HG03139 (cell line): ENCODE results near the gene PLCB1.
"Not testable (repeated sequence)": the region's sequence is repeated elsewhere in the genome, so short reads cannot be mapped to it uniquely, and the experiment has no call there.

Source experiments
- ATAC-seq: cut with Tn5 transposase; IDR thresholded peaks from one replicate; pipeline ENCODE4 v1.9.1; 2021; ENCODE audit not compliant: unreplicated experiment

The PLCB1 gene

GRCh38 chr20:8155229-8155628 is 23.2 kb downstream of the PLCB1 start:
- ATAC-seq, result no peak

- no peak for ATAC-seq
These were observed 23.7 kb downstream of the PLCB1 start for GRCh38 chr20:8155812-8156211.

GRCh38 chr20:8156235-8157079 is 24.4 kb downstream of the PLCB1 start:
- no peak for ATAC-seq

GRCh38 chr20:8159217-8159616 is 27.2 kb downstream of the PLCB1 start:
- not testable (repeated sequence) for ATAC-seq

GRCh38 chr20:8161264-8162071 is 29.4 kb downstream of the PLCB1 start:
- no peak for ATAC-seq

GRCh38 chr20:8162610-8163009 is 30.5 kb downstream of the PLCB1 start:
- no peak for ATAC-seq

GRCh38 chr20:8163543-8163942 is 31.5 kb downstream of the PLCB1 start:
- no peak for ATAC-seq

- no peak for ATAC-seq
These were observed 34.7 kb downstream of the PLCB1 start for GRCh38 chr20:8166730-8167129.

- ATAC-seq, result no peak
These were observed 36.8 kb downstream of the PLCB1 start for GRCh38 chr20:8168785-8169288.

- ATAC-seq, result no peak
These were observed 38.9 kb downstream of the PLCB1 start for GRCh38 chr20:8170921-8171320.

- no peak for ATAC-seq
These were observed 40.1 kb downstream of the PLCB1 start for GRCh38 chr20:8172191-8172590.

GRCh38 chr20:8175741-8176675 is 43.9 kb downstream of the PLCB1 start:
- no peak for ATAC-seq

GRCh38 chr20:8183526-8183925 is 51.5 kb downstream of the PLCB1 start:
- ATAC-seq, result no peak

GRCh38 chr20:8187740-8188139 is 55.7 kb downstream of the PLCB1 start:
- no peak for ATAC-seq

- ATAC-seq, result no peak
These were observed 58.2 kb downstream of the PLCB1 start for GRCh38 chr20:8190043-8190880.

GRCh38 chr20:8194721-8195120 is 62.7 kb downstream of the PLCB1 start:
- no peak for ATAC-seq

GRCh38 chr20:8196096-8196495 is 64.0 kb downstream of the PLCB1 start:
- no peak for ATAC-seq

- no peak for ATAC-seq
These were observed 68.2 kb downstream of the PLCB1 start for GRCh38 chr20:8200220-8200619.

GRCh38 chr20:8203366-8203765 is 71.3 kb downstream of the PLCB1 start:
- ATAC-seq, result no peak

GRCh38 chr20:8205996-8206395 is 73.9 kb downstream of the PLCB1 start:
- no peak for ATAC-seq
